Right ventricle myocardium inferior (tissue), 1 donor: ENCODE results near the gene TXNDC2. TPM values are rescaled to one million over a fixed set of nuclear protein-coding genes. Genes with fewer than 3 reads are reported as not detected.

Source experiments
- ATAC-seq: fragments of 200-7000 bp; cut with Tn5 transposase; one replicate; pipeline ENCODE4 v1.9.1; 2020; ENCODE audit warnings: mild to moderate bottlenecking, moderate library complexity
- DNase-seq: peaks from one replicate; pipeline ENCODE4 v3.0.0; 2021; ENCODE audit errors: missing footprints
- intact Hi-C: fragments of 100-400 bp; cut with DNase I; formaldehyde crosslinking; loops from one replicate; pipeline ENCODE4 v1.11.0; 2022
- total RNA-seq: library from RNA; stranded (reverse); fragmentation: NEBNext Ultra II Directional; extraction: Animal tissue kit (Norgen Biotek cat#: 25700); gene quantifications from one replicate; pipeline ENCODE4 v1.2.1, GENCODE V29; 2021
- donor health status: DM: no; HTN: yes; CAD: no; lungs with severe emphysema.

The TXNDC2 gene
- total RNA-seq, 1 donor from 2014 or later: not detected

DNA sequence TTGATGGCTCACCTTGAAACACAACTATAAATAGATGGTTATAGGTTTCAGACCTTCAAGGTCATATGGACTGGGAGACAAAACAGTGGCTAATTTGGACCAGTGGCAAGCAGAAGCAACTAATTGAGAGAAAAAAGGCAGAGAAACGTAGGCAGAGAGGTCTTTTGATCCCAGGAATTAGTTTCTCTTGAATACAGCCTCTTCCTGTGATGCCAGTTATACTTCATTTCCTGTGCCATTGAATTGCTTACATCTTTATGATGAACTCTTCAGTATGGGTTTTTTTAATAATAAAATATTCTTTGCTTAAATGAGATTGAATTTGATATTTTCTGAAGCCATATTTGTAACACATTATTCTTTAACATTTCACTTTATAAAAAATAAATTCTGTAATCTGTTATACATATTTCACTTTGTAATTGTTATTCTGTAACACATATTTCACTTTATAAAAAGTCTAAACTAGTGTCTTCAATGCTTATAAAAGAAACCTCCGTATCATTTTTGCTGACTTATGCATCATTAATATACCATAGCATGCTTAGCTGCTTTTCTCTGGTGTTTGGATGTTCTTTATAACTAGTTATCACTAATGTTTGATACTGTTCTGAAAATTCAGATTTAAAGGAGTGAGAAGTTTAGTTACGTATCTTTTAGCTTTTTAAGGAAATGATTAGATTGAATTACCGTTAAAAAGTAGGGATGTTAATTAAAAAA, 37.0 kb downstream of the TXNDC2 start:
- intact Hi-C loops: no loop called here
- DNase-seq: no peak
- no peak for ATAC-seq

DNA sequence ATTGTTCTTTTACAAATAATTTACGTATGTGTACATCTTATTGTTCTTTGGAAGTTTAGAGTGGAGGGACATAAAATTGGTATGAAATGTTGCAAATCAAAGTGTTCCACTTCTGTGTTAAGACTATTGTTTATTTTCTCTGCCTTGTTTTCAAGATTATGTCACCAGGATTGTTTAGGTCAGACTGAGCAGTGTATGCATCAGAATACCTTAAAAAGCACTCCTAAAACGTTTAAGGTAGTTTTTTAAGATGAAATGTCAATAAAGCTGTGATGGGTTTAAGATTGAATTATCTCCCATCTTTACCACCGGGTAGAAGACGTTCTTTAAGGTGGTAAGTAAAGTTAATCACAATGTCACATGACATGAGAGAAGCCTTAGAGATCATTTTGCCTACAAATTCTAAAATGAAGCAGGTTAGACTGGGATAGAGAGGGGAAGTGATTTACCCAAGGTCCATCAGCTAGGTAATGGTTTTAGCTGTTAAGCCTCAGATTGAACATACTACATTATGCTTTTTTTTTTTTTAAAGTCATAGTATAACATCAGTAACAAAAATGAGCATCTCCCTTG, 38.7 kb downstream of the TXNDC2 start:
- no peak for DNase-seq
- intact Hi-C loops: no loop called here
- no peak for ATAC-seq

DNA sequence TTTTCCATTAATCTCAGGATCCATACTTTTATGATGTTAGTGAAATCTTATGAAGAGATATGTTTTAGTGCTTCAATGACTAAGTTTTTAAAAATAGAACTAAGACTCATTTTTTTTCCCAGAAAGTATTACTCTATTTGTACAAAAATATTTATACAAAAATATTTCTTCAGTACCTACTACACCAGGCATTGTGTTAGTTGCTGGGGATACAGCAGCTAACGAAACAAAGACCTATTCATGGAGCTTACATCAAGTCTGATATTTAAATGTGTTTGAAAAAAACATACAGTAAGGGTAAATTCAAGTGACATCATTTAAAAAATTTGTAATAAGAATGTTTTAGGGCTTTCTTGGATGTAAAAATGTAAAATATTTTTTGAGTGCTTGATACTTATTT, 39.6 kb downstream of the TXNDC2 start:
- ATAC-seq (no peak), DNase-seq (no peak)
- intact Hi-C loops: no loop called here

GRCh38 chr18:9925795-9926194, 40.0 kb downstream of the TXNDC2 start:
- intact Hi-C loops: no loop called here
- ATAC-seq (no peak), DNase-seq (no peak)

GRCh38 chr18:9926223-9926894, 40.6 kb downstream of the TXNDC2 start:
- ATAC-seq (no peak), DNase-seq (no peak)
- intact Hi-C loops: no loop called here

- ATAC-seq (no peak), DNase-seq (no peak)
- intact Hi-C loops: no loop called here
Observed at GRCh38 chr18:9926977-9927376, 41.2 kb downstream of the TXNDC2 start.

DNA sequence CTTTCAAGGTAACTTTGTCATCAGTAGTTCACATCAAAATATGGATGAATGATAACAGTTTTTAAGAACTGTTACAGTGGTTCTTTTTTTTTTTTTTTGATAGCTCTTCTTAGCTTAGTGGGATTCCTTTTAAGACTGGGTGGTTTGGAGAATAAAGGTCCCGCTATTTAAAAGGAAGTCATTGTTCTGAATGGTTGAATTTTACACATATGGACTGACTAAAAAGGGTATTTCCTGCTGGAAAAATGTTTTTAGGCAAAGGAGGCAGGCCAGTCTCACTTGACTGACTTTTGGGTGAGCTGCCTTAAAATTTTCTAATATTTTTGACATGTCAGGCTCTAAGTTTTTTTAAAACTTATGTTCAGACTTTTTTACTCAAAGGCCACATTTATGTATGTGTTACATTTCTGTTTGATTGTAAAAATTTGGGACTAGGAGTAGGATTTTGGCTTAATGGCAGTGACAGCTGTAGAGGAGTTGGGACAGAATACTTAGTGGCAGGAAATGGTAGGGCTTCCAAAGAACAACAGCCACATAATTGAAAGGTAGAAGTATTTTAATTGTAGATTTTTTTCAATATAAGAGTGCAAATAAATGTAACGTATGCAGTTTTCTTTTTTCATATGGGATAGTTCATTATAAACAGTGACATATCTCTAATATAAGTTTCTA, 41.8 kb downstream of the TXNDC2 start:
- ATAC-seq: no peak
- no peak for DNase-seq
- intact Hi-C loops: no loop called here

GRCh38 chr18:9928646-9929259, 43.0 kb downstream of the TXNDC2 start:
- intact Hi-C loops: no loop called here
- no peak for ATAC-seq
- DNase-seq: no peak

DNA sequence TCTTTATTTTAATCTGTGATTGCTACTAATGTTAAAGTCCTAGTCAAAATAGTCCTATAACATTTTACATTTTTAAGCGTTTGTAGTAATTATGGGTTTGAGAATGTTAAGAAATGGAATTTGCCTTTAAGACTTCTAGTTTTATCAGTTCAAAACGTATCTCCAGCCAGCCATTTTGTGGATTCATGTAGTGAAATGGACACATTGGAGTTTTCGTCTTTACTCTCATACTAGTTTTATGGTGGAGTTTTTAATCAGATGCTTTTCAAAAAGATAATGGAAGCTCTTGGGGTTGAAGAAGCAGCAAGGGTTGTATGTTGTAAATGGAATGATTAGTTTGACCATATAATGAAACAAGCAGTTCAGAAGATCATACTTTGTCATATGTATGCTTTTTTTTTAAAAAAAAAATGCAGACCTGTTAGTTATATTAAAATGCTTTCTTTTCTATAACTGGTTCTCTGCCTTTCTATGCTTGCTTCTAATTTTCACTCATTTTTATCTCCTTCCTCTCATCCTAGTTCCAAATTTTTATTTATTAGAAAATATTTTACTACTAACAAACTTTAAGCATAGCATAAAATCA, 44.6 kb downstream of the TXNDC2 start:
- DNase-seq (no peak), ATAC-seq (no peak)
- intact Hi-C loops: no loop called here

DNA sequence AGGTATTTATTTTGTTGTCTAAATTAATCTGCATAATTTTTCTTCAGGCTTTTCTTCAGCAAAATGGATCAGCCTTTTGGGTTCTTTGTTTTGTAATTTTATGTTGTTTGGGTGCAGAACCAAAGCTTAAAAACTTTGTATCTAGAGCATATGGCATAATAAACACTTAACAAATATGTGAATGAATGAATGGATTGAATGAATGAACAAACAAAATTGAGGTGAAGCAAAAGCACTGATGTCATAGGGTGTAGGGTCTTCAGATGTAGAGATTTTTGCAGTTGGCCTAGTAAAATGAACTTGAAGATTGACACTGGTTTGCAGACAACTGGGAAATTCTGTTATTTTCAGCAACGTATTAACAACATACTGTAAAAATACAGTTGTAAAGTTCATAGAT, 45.4 kb downstream of the TXNDC2 start:
- no peak for DNase-seq
- intact Hi-C loops: no loop called here
- ATAC-seq: no peak

DNA sequence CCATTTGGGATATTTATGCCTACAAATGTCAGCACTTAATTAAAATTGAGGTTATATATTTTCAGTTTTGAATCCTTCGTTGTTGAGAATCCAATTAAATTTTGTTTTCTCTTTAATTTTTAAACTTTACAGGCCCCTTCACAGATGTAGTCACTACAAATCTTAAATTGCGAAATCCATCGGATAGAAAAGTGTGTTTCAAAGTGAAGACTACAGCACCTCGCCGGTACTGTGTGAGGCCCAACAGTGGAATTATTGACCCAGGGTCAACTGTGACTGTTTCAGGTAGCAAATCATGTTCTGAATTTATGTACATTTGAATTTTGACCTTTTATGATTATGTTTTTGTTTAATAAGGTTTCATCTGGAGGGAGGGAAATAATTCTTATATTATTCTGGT, 45.9 kb downstream of the TXNDC2 start:
- intact Hi-C loops: no loop called here
- ATAC-seq (no peak), DNase-seq (no peak)

DNA sequence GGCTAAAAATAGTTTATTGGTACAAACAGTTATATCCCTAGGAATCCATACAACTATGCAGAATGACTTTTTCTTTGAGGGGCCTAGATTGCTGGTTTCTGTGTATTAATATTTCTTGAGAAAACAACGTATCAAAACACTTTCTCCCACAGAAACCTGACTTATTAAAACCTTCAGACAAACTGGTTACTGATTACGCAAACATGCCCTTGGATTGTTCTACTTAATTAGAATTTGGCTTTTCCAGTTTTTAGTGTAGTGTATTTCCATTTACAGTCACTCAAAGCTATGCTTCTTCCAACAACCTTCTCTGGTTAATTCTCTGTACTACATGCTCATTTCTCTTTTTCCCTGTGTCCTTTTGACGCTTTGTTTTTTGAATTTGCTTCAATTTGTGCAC, 48.1 kb downstream of the TXNDC2 start:
- ATAC-seq (no peak), DNase-seq (no peak)
- intact Hi-C loops: no loop called here

DNA sequence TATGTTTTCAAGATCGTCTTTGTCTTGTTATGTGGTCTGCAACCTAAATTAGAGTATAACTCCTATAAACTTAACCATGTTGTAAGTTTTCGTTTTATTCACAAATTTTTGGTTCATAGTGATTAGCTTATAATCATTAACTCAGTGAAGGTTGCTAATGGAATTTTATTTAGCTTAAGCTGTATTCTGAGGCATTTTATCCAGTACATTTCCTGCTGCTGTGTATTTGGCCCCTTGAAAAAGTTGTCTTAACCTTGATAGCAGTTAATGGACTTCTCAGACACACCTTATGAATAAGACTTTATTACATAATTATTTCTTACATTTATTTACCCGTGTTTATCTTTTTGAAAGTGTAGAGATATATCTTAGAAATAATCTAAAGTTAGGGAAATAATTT, 48.5 kb downstream of the TXNDC2 start:
- intact Hi-C loops: no loop called here
- DNase-seq (no peak), ATAC-seq (no peak)

Other genes starting within 250 kb of the TXNDC2 start
- gene RAB31, start 177.7 kb upstream of the TXNDC2 start, total RNA-seq: 11.7 TPM
- gene VAPA, start 28.0 kb downstream of the TXNDC2 start, total RNA-seq: 203 TPM